Astrocyte (in vitro differentiated cells and primary cell): Measurements from ENCODE around the gene RPN2. TPM values are rescaled to one million over a fixed set of nuclear protein-coding genes. Genes with fewer than 3 reads are reported as not detected.

Experiments used
- DNase-seq: peaks from one replicate; pipeline ENCODE4 v3.0.0-alpha.2; 2010; ENCODE audit warnings: low read depth
- FAIRE-seq: peaks from 2 replicates; lab custom pipeline; 2011; peaks lifted over from hg19 to GRCh38; lab: Jason Lieb, UNC
- H2AFZ ChIP-seq: 2 replicates; pipeline ENCODE4 v1.6.0; 2012; ENCODE audit warnings: low read depth, low read length, inconsistent platforms
- H3K27ac ChIP-seq: 2 replicates; pipeline ENCODE4 v1.5.1; 2011; ENCODE audit warnings: low read depth, low read length, inconsistent platforms
- H3K27me3 ChIP-seq: 2 replicates; pipeline ENCODE4 v1.6.0; 2011; ENCODE audit warnings: low read length, inconsistent platforms; ENCODE audit not compliant: insufficient read depth
- H3K36me3 ChIP-seq: 2 replicates; pipeline ENCODE4 v1.5.1; 2011; ENCODE audit warnings: low read length, inconsistent platforms; ENCODE audit not compliant: insufficient read depth
- H3K4me1 ChIP-seq: 2 replicates; pipeline ENCODE4 v1.5.1; 2011; ENCODE audit warnings: low read length, inconsistent platforms; ENCODE audit not compliant: insufficient read depth
- H3K4me2 ChIP-seq: 2 replicates; pipeline ENCODE4 v1.6.0; 2012; ENCODE audit warnings: low read length, inconsistent platforms
- H3K4me3 ChIP-seq: 2 replicates; pipeline ENCODE4 v1.5.1; 2011; ENCODE audit warnings: low read depth, mild to moderate bottlenecking, low read length, inconsistent platforms; ENCODE audit not compliant: insufficient read depth
- H3K79me2 ChIP-seq: 2 replicates; pipeline ENCODE4 v1.6.0; 2012; ENCODE audit warnings: mild to moderate bottlenecking, low read length, inconsistent platforms; ENCODE audit not compliant: insufficient read depth
- H3K9ac ChIP-seq: 2 replicates; pipeline ENCODE4 v1.6.0; 2012; ENCODE audit warnings: mild to moderate bottlenecking, low read length, inconsistent platforms
- H3K9me3 ChIP-seq: 2 replicates; pipeline ENCODE4 v1.5.1; 2012; ENCODE audit warnings: low read depth, mild to moderate bottlenecking, low read length, inconsistent platforms; ENCODE audit not compliant: insufficient read depth
- H4K20me1 ChIP-seq: 2 replicates; pipeline ENCODE4 v1.6.0; 2012; ENCODE audit warnings: low read length, inconsistent platforms; ENCODE audit not compliant: insufficient read depth
- H3K27ac Mint-ChIP-seq: one replicate; pipeline ENCODE4 v1.8.0; 2021; ENCODE audit warnings: mild to moderate bottlenecking, mixed read lengths; ENCODE audit not compliant: unreplicated experiment
- H3K27me3 Mint-ChIP-seq: one replicate; pipeline ENCODE4 v1.8.0; 2021; ENCODE audit warnings: low read depth, mixed read lengths; ENCODE audit not compliant: unreplicated experiment
- H3K36me3 Mint-ChIP-seq: one replicate; pipeline ENCODE4 v1.8.0; 2021; ENCODE audit warnings: low read depth, mixed read lengths; ENCODE audit not compliant: unreplicated experiment
- H3K4me1 Mint-ChIP-seq: one replicate; pipeline ENCODE4 v1.8.0; 2021; ENCODE audit warnings: low read depth, mixed read lengths; ENCODE audit not compliant: unreplicated experiment
- H3K4me3 Mint-ChIP-seq: one replicate; pipeline ENCODE4 v1.8.0; 2021; ENCODE audit warnings: mild to moderate bottlenecking, moderate library complexity, mixed read lengths; ENCODE audit not compliant: unreplicated experiment
- H3K9me3 Mint-ChIP-seq: one replicate; pipeline ENCODE4 v1.8.0; 2021; ENCODE audit warnings: mild to moderate bottlenecking, mixed read lengths; ENCODE audit not compliant: unreplicated experiment
- CTCF ChIP-seq: IDR thresholded peaks from 2 replicates; pipeline ENCODE4 v1.5.1; 2011; ENCODE audit warnings: low read depth, mild to moderate bottlenecking, inconsistent platforms, low read length, moderate library complexity; ENCODE audit not compliant: insufficient read depth
- EZH2 ChIP-seq: IDR thresholded peaks from 2 replicates; pipeline ENCODE4 v1.6.1; 2012; ENCODE audit warnings: mild to moderate bottlenecking, low read length, inconsistent platforms; ENCODE audit not compliant: insufficient read depth
- total RNA-seq: library from RNA; stranded (reverse); gene quantifications from 2 replicates; pipeline ENCODE4 v1.2.1, GENCODE V29; 2021

Gene RPN2
- total RNA-seq, 1 donor from 2014 or later = 259 TPM

- TF ChIP-seq CTCF (no peak), EZH2 (no peak)
- Histone ChIP-seq H3K4me2 (no peak overlapping the region), H3K4me1 (no peaks in the 10 kb centered on the region), H3K9ac (no peak overlapping the region), H4K20me1 (peaks cover 41% of the 10 kb centered on the region), H3K27me3 (no peaks in the 10 kb centered on the region), H3K9me3 (no peaks in the 10 kb centered on the region), H3K27ac (no peak overlapping the region), H3K36me3 (peaks cover 76% of the 10 kb centered on the region), H3K4me3 (no peak overlapping the region), H2AFZ (no peak overlapping the region), H3K79me2 (no peaks in the 10 kb centered on the region)
- Mint-ChIP-seq H3K9me3 (no peaks in the 10 kb centered on the region), H3K27me3 (no peaks in the 10 kb centered on the region), H3K27ac (no peak overlapping the region), H3K4me3 (no peak overlapping the region), H3K4me1 (peaks cover 9% of the 10 kb centered on the region), H3K36me3 (peaks cover 18% of the 10 kb centered on the region)
- DNase-seq (no peak), FAIRE-seq (no peak)
Observed at GRCh38 chr20:37229357-37229756, 50.2 kb downstream of the RPN2 start.

- no peak overlapping the region for H3K9ac ChIP-seq
- no peak overlapping the region for H2AFZ ChIP-seq
- no peak overlapping the region for H3K4me3 Mint-ChIP-seq
- no peaks in the 10 kb centered on the region for H3K79me2 ChIP-seq
- no peaks in the 10 kb centered on the region for H3K9me3 Mint-ChIP-seq
- no peaks in the 10 kb centered on the region for H3K27me3 Mint-ChIP-seq
- no peak overlapping the region for H3K27ac Mint-ChIP-seq
- H3K9me3 ChIP-seq = no peaks in the 10 kb centered on the region
- peaks cover 41% of the 10 kb centered on the region for H4K20me1 ChIP-seq
- H3K4me3 ChIP-seq = no peak overlapping the region
- no peaks in the 10 kb centered on the region for H3K27me3 ChIP-seq
- TF ChIP-seq CTCF (no peak), EZH2 (no peak)
- FAIRE-seq (no peak), DNase-seq (no peak)
- no peak overlapping the region for H3K4me2 ChIP-seq
- no peaks in the 10 kb centered on the region for H3K4me1 ChIP-seq
- H3K36me3 ChIP-seq = peaks cover 75% of the 10 kb centered on the region
- no peak overlapping the region for H3K27ac ChIP-seq
- peaks cover 9% of the 10 kb centered on the region for H3K4me1 Mint-ChIP-seq
- peaks cover 16% of the 10 kb centered on the region for H3K36me3 Mint-ChIP-seq
Observed at GRCh38 chr20:37230200-37230599, 51.1 kb downstream of the RPN2 start.

GRCh38 chr20:37231947-37232630, 53.0 kb downstream of the RPN2 start:
- Mint-ChIP-seq H3K27me3 (no peaks in the 10 kb centered on the region), H3K9me3 (no peaks in the 10 kb centered on the region)
- no peak for TF ChIP-seq EZH2
- no peak for TF ChIP-seq CTCF

More at GRCh38 chr20:37231947-37232630, 53.0 kb downstream of the RPN2 start:
- no peaks in the 10 kb centered on the region for H3K27me3 ChIP-seq
- H3K4me3 ChIP-seq = no peak overlapping the region
- H3K9me3 ChIP-seq = no peaks in the 10 kb centered on the region
- H4K20me1 ChIP-seq = peaks cover 37% of the 10 kb centered on the region
- no peaks in the 10 kb centered on the region for H3K4me1 ChIP-seq
- H3K36me3 ChIP-seq = peaks cover 79% of the 10 kb centered on the region
- Mint-ChIP-seq H3K4me3 (no peak overlapping the region), H3K27ac (no peak overlapping the region), H3K4me1 (peaks cover 9% of the 10 kb centered on the region), H3K36me3 (peaks cover 19% of the 10 kb centered on the region)
- no peak overlapping the region for H3K27ac ChIP-seq
- H2AFZ ChIP-seq = no peak overlapping the region
- no peak overlapping the region for H3K4me2 ChIP-seq
- no peaks in the 10 kb centered on the region for H3K79me2 ChIP-seq
- no peak overlapping the region for H3K9ac ChIP-seq
- FAIRE-seq (no peak), DNase-seq (no peak)
